Measurements from ENCODE around the gene PTEN.
"Not testable (repeated sequence)": the region's sequence is repeated elsewhere in the genome, so short reads cannot be mapped to it uniquely, and the experiment has no call there.

PTEN gene

DNA sequence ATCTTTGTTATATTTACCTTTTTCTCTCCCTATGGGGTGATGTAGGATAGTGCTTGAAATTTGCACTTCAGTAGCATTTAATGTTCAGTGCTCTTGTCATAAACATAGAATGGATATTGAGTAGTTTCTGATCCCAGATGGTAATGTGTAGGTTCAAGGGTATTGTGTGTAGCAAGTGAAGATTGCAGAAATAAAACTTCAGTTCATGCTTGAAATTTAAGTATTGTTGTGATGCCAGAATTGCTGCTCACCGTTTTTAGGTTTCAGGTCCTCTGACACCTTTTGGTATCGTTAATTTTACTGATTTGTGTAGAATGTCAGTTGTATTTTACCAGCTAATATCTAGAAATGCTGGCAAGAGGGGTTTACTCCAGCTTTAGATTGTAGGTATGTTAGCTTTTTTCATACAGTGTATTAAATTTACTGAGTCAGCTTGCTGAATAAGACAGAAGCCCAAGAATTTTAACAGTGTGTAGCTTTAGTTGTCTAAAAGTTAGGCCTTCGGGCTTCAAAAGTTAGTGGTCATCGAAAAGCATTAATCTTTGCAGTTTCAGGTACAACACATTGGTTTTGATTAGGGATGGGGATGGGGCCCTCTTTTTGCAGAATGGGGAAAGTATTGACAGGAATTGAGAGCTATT lies 1.9 kb downstream of the PTEN start:
- DNase-seq (ENCODE audit: low read depth): no peak
- H3K4me3 ChIP-seq (ENCODE audit: control insufficient read depth, low read depth, low read length): peak overlapping the region; percentile 95
- TF ChIP-seq, protein P1, sequence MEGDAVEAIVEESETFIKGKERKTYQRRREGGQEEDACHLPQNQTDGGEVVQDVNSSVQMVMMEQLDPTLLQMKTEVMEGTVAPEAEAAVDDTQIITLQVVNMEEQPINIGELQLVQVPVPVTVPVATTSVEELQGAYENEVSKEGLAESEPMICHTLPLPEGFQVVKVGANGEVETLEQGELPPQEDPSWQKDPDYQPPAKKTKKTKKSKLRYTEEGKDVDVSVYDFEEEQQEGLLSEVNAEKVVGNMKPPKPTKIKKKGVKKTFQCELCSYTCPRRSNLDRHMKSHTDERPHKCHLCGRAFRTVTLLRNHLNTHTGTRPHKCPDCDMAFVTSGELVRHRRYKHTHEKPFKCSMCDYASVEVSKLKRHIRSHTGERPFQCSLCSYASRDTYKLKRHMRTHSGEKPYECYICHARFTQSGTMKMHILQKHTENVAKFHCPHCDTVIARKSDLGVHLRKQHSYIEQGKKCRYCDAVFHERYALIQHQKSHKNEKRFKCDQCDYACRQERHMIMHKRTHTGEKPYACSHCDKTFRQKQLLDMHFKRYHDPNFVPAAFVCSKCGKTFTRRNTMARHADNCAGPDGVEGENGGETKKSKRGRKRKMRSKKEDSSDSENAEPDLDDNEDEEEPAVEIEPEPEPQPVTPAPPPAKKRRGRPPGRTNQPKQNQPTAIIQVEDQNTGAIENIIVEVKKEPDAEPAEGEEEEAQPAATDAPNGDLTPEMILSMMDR (IDR thresholded peaks at IDR 0.05; ENCODE audit: control insufficient read depth, insufficient read depth, low read depth, low read length, missing control alignments): no peak

DNA sequence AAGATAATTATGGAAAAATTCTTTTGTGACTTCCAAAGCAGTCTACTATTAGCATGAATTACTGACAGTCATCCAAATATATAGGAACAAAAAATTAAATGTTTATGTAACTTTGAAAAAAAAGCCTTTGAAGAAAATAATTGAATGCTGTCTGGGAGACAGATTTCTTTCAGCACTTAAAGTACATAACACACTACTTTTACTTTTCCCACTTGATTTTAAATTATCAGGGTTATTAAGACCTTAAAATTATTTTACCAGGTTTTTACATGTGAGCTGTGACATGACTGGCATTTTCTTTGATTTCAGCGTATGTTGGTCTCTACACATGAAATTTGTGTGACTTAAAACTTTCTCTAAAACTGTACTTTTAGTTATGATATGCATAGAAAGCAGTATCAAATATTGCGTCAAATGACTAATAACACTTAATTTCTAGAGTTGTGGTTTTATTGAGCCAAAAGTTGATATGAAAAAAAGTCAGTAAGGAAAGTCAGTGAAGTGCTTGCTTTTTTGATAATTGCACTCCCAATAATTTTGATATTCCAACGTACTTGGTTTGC lies 3.1 kb downstream of the PTEN start:
- TF ChIP-seq, protein P1 (IDR thresholded peaks at IDR 0.05; ENCODE audit: control insufficient read depth, insufficient read depth, low read depth, low read length, missing control alignments): no peak
- DNase-seq (ENCODE audit: low read depth): no peak
- peak overlapping the region; percentile 95 for H3K4me3 ChIP-seq (ENCODE audit: control insufficient read depth, low read depth, low read length)

DNA sequence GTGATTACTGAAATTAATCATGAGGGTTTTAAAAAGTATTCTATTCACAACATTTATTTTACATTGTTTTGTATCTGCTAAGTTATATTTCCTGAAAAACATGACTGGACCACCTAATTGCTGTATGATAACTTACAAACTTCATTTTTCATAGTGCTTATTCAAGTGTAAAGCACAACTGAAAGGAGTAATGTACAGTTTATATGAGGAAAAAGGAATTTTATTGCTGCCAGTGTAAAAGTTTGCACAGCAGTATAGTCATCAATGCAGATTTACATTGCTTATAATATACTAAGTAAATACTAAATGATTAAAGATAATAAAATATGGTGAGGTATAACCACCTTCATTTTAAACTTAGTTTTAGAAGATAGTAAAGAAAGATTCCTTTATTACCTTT lies 4.0 kb downstream of the PTEN start:
- H3K4me3 ChIP-seq (ENCODE audit: control insufficient read depth, low read depth, low read length): peak overlapping the region; percentile 95
- DNase-seq (ENCODE audit: low read depth): no peak
- TF ChIP-seq, protein P1 (IDR thresholded peaks at IDR 0.05; ENCODE audit: control insufficient read depth, insufficient read depth, low read depth, low read length, missing control alignments): no peak

DNA sequence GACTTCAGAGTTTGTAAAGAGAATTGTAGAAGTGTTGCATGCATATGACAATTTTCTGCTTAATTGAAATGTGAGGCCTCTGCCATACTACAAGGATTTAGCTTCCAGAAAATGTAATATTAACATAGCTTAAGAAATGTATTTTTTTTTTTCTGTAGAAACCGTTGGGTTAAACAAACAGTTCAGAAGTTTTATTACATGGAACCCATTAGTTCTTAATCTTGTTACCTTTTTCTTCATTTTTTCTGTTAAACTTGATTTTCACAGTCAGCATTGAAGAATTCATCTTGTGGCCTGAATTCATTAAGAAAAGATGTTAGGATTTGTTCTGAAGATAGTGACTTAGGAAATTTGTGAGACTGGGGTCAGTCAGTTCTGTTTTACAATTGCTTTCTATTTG lies 4.9 kb downstream of the PTEN start:
- DNase-seq (ENCODE audit: low read depth): no peak
- H3K4me3 ChIP-seq (ENCODE audit: control insufficient read depth, low read depth, low read length): no peak overlapping the region; the same call in 1 of the 2 replicates
- TF ChIP-seq, protein P1 (IDR thresholded peaks at IDR 0.05; ENCODE audit: control insufficient read depth, insufficient read depth, low read depth, low read length, missing control alignments): no peak

DNA sequence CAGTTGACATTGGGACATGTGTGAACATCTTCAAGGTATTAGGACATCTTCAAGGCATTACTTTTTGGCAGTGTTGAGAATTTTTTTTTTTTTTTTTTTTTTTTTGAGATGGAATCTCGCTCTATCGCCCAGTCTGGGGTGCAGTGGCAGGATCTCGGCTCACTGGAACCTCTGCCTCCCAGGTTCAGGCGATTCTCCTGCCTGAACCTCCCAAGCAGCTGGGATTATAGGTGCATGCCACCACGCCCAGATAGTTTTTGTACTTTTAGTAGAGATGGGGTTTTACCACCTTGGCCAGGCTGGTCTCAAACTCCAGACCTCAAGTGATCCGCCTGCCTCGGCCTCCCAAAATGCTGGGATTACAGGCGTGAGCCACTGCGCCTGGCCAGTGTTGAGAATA lies 5.7 kb downstream of the PTEN start:
- not testable (repeated sequence) for DNase-seq (ENCODE audit: low read depth); H3K4me3 ChIP-seq (ENCODE audit: control insufficient read depth, low read depth, low read length)

DNA sequence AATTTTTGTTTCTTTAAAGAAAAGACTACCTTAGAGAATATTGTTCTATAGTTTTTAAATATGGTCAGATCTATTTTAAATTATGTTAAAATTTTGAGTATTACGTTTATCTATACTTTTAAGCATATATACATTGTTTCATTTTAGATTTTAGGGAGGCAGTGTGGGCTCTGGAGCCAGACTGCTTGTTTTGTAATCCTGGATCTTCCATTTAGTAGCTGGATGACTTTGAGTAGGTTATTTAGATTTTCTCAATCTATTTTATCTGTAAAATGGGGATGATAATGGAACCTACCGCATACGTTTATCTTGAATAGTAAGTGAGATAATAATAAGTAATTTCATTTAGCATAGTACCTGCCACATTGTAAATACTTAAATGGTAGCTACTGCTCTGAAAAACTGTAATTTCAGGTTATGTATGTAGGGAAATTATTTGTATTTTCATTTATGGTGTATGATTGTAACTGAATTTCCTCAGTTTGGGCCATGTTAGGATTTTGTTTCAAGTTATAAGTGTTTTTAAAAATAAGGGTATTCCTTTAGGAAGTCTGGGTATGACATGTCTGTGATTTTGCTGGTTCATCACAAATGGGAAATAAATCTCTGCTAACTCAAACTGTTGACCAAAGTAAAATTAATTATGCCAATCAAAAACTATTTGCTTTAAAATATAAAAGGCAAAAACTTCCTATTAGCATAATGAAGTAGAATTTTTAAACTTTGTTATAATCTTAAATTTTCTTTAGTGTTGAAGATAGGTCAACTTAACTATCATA lies 6.5 kb downstream of the PTEN start:
- H3K4me3 ChIP-seq (ENCODE audit: control insufficient read depth, low read depth, low read length): no peak overlapping the region
- TF ChIP-seq, protein P1 (IDR thresholded peaks at IDR 0.05; ENCODE audit: control insufficient read depth, insufficient read depth, low read depth, low read length, missing control alignments): no peak
- no peak for DNase-seq (ENCODE audit: low read depth)

DNA sequence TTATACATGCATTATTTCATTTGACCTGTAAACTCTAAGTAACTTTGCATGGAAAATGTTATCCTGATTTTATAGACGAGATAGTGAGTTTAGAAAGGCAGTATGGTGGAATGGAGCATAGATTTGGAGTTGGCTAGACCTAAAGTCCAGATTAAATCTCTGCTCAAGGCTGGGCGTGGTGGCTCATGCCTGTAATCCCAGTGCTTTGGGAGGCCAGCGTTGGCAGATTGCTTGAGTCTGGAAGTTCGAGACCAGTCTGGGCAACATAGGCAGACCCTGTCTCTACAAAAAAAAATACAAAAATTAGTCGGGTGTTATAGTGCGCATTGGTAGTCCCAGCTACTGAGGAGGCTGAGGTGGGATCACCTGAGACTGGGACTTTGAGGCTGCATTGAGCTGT lies 9.4 kb downstream of the PTEN start:
- TF ChIP-seq, protein P1 (IDR thresholded peaks at IDR 0.05; ENCODE audit: control insufficient read depth, insufficient read depth, low read depth, low read length, missing control alignments): no peak
- no peak for DNase-seq (ENCODE audit: low read depth)
- H3K4me3 ChIP-seq (ENCODE audit: control insufficient read depth, low read depth, low read length): no peak overlapping the region
